Measurements from ENCODE around the gene ERCC4.

DNA sequence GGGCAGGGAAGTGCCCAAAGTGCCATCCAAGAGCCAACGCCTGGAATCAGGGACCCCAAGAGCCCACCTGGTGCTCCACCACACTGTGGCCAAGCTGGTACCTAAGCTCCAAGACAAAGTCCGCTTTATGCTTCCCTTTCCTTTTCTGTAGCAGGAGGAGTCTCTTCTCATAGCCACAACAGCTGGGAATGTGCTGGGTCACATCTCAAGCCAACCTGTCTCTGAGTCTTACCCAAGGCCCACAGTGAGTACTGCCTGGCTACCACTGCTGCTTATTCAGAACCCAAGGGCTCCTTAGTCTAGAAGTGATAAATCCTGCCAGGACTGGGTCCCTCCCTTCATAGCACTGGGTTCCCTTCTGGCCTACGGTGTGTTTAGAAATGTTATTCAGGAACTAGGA is 49.8 kb downstream of the ERCC4 start:
- TF ChIP-seq RAD21 (IDR thresholded peaks at IDR 0.05; ENCODE audit: low read depth) (no peak), CREB1 (IDR thresholded peaks at IDR 0.05; ENCODE audit: low read depth) (no peak), FOXM1 (IDR thresholded peaks at IDR 0.05; ENCODE audit: borderline replicate concordance, low read depth) (no peak), TEAD4 (IDR thresholded peaks at IDR 0.05) (no peak)

Measured in Ishikawa (cell line).